HEK293 (cell line): ENCODE measurements around the gene PGBD5.

ENCODE experiments used
- WT1 ChIP-seq: fragments of 450-650 bp; formaldehyde crosslinking; IDR thresholded peaks from 2 replicates; pipeline ENCODE4 v1.5.1; 2016; ENCODE audit warnings: missing biosample characterization, missing genetic modification characterization
- ZNF274 ChIP-seq, 2 experiments: fragments of 200-500 bp in 1 of 2; fragments of 450-650 bp in 1 of 2; sonication (Bioruptor generic) in 1 of 2; formaldehyde crosslinking in 1 of 2; IDR thresholded peaks; 2 replicates each; pipeline versions ENCODE4 v1.5.1 to v1.6.1; 2014 to 2016; ENCODE audit warnings: borderline replicate concordance in 1 of 2, inconsistent platforms in 1 of 2, low read length in 1 of 2, missing biosample characterization in 1 of 2, missing genetic modification characterization in 1 of 2

DNA sequence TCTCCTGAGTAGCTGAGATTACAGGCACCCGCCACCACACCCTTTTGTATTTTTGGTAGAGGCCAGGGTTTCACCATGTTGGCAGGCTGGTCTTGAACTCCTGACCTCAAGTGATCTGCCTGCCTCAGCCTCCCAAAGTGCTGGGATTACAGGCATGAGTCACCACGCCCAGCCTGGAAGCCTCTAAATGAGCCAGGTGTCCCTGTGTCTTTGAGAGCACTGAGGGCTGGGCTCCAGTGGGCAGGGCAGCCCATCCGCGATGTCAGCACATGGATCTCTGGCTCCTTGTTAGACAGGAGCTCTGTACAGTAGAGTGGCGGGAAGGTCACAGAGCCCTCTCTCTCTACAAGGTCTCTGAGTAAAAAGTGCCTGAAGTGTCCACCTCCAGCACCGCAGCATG is 124.3 kb downstream of the PGBD5 start:
- no peak for TF ChIP-seq ZNF274 (IDR thresholded peaks at IDR 0.05; ENCODE audit: low read length)
- no peak for TF ChIP-seq ZNF274 (tag by site-specific recombination; IDR thresholded peaks at IDR 0.05; ENCODE audit: borderline replicate concordance)
- TF ChIP-seq WT1 (tag by site-specific recombination): no peak
